Tibial nerve (tissue), 4 donors: ENCODE measurements around the gene BAZ1B.

Source experiments
- EP300 ChIP-seq, 2 donors: sonication (generic); formaldehyde crosslinking; IDR thresholded peaks; one replicate each; pipeline ENCODE4 v1.6.1; 2017; ENCODE audit warnings: antibody characterized with exemption in 2 of 2, mild to moderate bottlenecking in 1 of 2
- POLR2A ChIP-seq, 2 donors: fragments of 450-650 bp; IDR thresholded peaks; one replicate each; pipeline ENCODE4 v1.6.1; 2017; ENCODE audit warnings: antibody characterized with exemption in 2 of 2, mild to moderate bottlenecking in 2 of 2, moderate library complexity in 2 of 2
- TF ChIP-seq, protein P1 (sequence below), 5 experiments: fragments of 200-600 bp in 3 of 5; fragments of 450-650 bp in 2 of 5; sonication (generic) in 3 of 5; IDR thresholded peaks; one replicate each; pipeline ENCODE4 v1.5.1; 2016 to 2019; ENCODE audit warnings: antibody characterized with exemption in 5 of 5, mild to moderate bottlenecking in 3 of 5, moderate library complexity in 2 of 5

DNA sequence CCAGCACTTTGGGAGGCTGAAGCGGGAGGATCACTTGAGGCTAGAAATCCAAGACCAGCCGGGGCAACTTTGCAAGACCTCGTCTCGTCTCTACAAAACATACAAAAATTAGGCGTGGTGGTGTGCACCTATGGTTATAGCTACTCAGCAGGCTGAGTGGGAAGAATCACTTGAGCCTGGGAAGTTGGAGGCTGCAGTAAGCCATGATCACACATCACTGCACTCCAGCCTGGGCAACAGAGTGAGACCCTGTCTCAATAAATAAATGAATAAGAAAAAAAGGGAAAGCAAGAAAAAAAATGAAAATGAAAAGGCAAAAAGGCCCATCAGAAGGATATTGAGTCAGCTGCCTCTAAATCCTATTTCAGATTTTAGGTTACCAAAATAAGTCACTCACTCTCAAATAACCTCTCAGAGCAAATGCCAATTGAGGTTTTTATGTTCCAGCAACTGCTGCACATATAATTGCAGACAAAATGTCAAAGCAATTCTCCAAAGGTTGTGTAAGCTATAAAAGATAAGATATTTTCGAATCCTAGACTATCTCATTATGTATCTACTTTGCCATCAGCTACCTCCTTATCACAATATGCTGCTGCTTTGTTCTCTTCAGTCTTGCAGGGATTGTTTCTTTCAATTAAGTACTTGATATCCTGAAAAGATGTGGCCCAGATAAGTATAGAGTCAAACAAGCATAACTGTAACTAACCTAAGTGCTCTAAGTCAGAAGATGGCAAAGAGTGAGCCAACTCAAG, 4.7 kb downstream of the BAZ1B start:
- TF ChIP-seq, protein P1, sequence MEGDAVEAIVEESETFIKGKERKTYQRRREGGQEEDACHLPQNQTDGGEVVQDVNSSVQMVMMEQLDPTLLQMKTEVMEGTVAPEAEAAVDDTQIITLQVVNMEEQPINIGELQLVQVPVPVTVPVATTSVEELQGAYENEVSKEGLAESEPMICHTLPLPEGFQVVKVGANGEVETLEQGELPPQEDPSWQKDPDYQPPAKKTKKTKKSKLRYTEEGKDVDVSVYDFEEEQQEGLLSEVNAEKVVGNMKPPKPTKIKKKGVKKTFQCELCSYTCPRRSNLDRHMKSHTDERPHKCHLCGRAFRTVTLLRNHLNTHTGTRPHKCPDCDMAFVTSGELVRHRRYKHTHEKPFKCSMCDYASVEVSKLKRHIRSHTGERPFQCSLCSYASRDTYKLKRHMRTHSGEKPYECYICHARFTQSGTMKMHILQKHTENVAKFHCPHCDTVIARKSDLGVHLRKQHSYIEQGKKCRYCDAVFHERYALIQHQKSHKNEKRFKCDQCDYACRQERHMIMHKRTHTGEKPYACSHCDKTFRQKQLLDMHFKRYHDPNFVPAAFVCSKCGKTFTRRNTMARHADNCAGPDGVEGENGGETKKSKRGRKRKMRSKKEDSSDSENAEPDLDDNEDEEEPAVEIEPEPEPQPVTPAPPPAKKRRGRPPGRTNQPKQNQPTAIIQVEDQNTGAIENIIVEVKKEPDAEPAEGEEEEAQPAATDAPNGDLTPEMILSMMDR (IDR thresholded peaks at IDR 0.05), result no peak
- TF ChIP-seq POLR2A (IDR thresholded peaks at IDR 0.05) (no peak), EP300 (IDR thresholded peaks at IDR 0.05) (no peak)
